Measurements from ENCODE around the gene ZNF563.

ZNF563 gene

GRCh38 chr19:12294249-12295158 lies 38.9 kb downstream of the ZNF563 start, which contains the start of gene ZNF44:
TSS of gene ZNF44 (minus strand) at chr19:12294883. CDS start at chr19:12294694, 189 bp downstream.
- peak; percentile 100 for DNase-seq

- peak; percentile 98 for DNase-seq
Observed at GRCh38 chr19:12293777-12294248, 39.6 kb downstream of the ZNF563 start.

GRCh38 chr19:12289790-12290065 lies 43.7 kb downstream of the ZNF563 start:
- no peak for DNase-seq

DNA sequence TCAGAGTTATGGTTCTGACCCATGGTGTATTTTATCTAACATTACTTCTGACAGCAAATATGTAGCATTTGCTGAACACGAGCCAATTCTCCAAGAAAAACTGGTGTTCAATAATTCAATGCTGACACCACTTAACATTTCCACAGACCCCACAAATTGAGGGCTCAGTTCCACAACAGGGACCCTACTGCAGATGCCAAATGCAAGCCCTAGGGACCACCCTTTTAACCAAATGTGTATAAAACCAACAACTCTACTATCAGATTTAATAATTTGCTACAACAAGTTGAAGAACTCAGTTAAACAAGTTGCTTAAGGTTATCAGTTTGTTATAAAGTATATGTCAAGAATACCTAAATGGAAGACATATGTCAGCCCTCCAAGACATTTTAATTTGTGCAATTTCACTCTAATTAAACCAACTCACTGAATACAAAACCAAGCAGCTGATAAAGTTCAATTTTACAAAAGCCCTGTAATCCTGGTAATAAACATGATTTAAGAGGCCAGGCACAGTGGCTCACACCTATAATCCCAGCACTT lies 45.4 kb downstream of the ZNF563 start:
- no peak for DNase-seq

- DNase-seq, result no peak
Observed at GRCh38 chr19:12284631-12285030, 48.8 kb downstream of the ZNF563 start.

DNA sequence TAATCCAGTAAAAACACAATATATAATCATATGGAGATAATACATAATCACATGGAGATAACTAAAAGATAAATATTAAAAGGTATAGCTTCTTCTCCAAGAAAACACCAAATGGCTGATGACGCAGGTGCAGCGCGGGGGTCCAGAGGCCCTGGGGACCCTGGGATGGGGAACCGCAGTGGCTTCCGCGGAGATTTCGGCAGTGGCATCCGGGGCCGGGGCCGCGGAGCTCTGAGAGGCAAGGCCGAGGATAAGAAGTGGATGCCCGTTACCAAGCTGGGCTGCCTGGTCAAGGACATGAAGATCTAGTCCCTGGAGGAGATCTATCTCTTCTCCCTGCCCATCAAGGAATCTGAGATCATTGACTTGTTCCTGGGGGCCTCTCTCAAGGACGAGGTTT lies 49.2 kb downstream of the ZNF563 start:
- no peak for DNase-seq

DNA sequence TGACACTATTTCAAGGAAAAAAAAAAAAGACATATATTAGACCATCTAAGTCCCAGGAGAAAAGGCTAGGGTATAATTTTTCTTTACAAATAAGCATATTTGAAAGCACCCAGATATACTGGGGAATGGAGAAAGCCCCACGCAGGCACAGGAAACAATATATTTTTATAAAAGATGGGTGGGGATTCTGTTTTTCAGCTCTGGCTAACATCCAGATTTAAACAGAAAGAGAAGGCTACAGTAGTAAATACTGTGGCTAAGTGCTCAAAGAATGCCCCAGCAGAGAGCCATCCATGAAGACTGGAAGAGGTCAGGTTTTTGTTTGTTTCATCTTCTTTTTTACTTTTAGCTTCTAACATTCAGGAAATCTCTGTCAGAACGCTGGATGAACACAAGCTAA lies 54.7 kb downstream of the ZNF563 start:
- DNase-seq, result no peak

DNA sequence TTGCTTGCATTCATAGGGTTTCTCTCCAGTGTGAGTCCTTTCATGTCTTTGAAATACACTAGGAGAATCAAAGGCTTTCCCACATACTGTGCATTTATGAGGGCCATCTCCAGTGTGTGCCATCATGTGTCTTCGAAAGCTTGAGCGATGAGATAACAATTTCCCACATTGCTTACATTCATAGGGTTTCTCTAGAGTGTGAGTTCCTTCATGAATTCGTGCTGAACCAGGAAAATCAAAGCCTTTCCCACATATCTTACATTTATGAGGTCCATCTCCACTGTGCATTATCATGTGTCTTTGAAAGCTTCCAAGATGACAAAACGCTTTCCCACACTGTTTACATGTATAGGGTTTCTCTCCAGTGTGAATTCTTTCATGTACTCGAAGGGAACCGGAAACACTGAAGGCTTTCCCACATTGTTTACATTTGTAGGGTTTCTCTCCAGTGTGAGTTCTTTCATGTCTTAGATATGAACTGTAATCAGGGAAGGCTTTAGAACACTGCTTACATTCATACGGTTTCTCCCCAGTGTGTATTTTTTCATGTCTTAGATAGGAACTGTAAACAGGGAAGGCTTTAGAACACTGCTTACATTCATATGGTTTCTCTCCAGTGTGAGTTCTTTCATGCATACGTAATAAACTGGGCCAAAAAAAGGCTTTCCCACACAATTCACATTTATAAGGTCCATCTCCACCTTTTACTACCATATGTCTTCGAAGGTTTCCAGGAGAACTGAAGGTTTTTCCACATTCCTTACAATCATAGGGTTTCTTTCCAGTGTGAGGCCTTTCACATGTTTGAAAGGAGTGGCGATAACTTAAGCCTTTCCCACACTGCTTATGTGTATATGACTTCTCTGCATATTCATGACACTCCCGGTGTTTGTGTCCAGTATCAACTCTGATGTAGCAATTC lies 60.2 kb downstream of the ZNF563 start:
- DNase-seq, result peak; percentile 53

- DNase-seq, result no peak
Observed at GRCh38 chr19:12272386-12272785, 61.0 kb downstream of the ZNF563 start.

GRCh38 chr19:12270854-12271253 lies 62.6 kb downstream of the ZNF563 start:
- no peak for DNase-seq

Data from OCI-M1 (cell line).